Islet of Langerhans (tissue), 1 donor: ENCODE results near the gene CA9.

Experiments
- FAIRE-seq: peaks from one replicate; lab custom pipeline; 2011; peaks lifted over from hg19 to GRCh38; lab: Jason Lieb, UNC

CA9 gene

GRCh38 chr9:35691757-35692301, 18.1 kb downstream of the CA9 start:
- FAIRE-seq: no peak

- FAIRE-seq: peak; percentile 47
These were observed 22.2 kb downstream of the CA9 start for GRCh38 chr9:35695943-35696401.

GRCh38 chr9:35696520-35697215, 22.9 kb downstream of the CA9 start:
- FAIRE-seq: no peak

- FAIRE-seq: no peak
These were observed 23.8 kb downstream of the CA9 start for GRCh38 chr9:35697486-35697885.

GRCh38 chr9:35698231-35698630, 24.5 kb downstream of the CA9 start:
- no peak for FAIRE-seq

- FAIRE-seq: no peak
These were observed 26.3 kb downstream of the CA9 start for GRCh38 chr9:35700031-35700430.

- no peak for FAIRE-seq
These were observed 27.2 kb downstream of the CA9 start for GRCh38 chr9:35700942-35701341.

- no peak for FAIRE-seq
These were observed 29.0 kb downstream of the CA9 start for GRCh38 chr9:35702696-35703095.

GRCh38 chr9:35703906-35704672, 30.4 kb downstream of the CA9 start:
- FAIRE-seq: no peak

GRCh38 chr9:35705372-35705771, 31.6 kb downstream of the CA9 start:
- FAIRE-seq: no peak

- FAIRE-seq: no peak
These were observed 32.2 kb downstream of the CA9 start for GRCh38 chr9:35705836-35706430.

GRCh38 chr9:35706951-35707350, 33.2 kb downstream of the CA9 start:
- FAIRE-seq: no peak

- FAIRE-seq: no peak
These were observed 34.4 kb downstream of the CA9 start for GRCh38 chr9:35708146-35708545.

GRCh38 chr9:35710818-35711500, 37.2 kb downstream of the CA9 start:
- no peak for FAIRE-seq

GRCh38 chr9:35711501-35712428, 38.0 kb downstream of the CA9 start:
- no peak for FAIRE-seq

- no peak for FAIRE-seq
These were observed 39.2 kb downstream of the CA9 start for GRCh38 chr9:35712762-35713400.

GRCh38 chr9:35713578-35713977, 39.9 kb downstream of the CA9 start:
- FAIRE-seq: no peak

GRCh38 chr9:35714123-35714522, 40.4 kb downstream of the CA9 start:
- no peak for FAIRE-seq

GRCh38 chr9:35714579-35715252, 41.0 kb downstream of the CA9 start:
- FAIRE-seq: no peak

- no peak for FAIRE-seq
These were observed 42.5 kb downstream of the CA9 start for GRCh38 chr9:35716230-35716629.
